ENCODE results near the gene GJA5. TPM values are rescaled to one million over a fixed set of nuclear protein-coding genes. Genes with fewer than 3 reads are reported as not detected.

The GJA5 gene
- total RNA-seq, 1 experiment from 2014 or later, result not detected

GRCh38 chr1:147768582-147768981, 8.2 kb upstream of the GJA5 start:
- H3K27ac ChIP-seq (ENCODE audit: low read length), result no peak overlapping the region
- no peaks in the 10 kb centered on the region for H3K36me3 ChIP-seq (ENCODE audit: control insufficient read depth, insufficient read depth, low read length)
- no peaks in the 10 kb centered on the region for H3K9me3 ChIP-seq (ENCODE audit: control insufficient read depth, insufficient read depth, low read depth, low read length)
- ATAC-seq (no peak), DNase-seq (ENCODE audit: low read depth, low spot score) (no peak)
- no TSS peak for BruUV-seq (replicated peaks)
- TF ChIP-seq TCF7L2 (IDR thresholded peaks at IDR 0.05; ENCODE audit: low read depth, low read length), result no peak
- no peak for TF ChIP-seq SIN3A (IDR thresholded peaks at IDR 0.05; ENCODE audit: borderline replicate concordance, insufficient read depth, low read depth, low read length)
- TF ChIP-seq, protein P1, sequence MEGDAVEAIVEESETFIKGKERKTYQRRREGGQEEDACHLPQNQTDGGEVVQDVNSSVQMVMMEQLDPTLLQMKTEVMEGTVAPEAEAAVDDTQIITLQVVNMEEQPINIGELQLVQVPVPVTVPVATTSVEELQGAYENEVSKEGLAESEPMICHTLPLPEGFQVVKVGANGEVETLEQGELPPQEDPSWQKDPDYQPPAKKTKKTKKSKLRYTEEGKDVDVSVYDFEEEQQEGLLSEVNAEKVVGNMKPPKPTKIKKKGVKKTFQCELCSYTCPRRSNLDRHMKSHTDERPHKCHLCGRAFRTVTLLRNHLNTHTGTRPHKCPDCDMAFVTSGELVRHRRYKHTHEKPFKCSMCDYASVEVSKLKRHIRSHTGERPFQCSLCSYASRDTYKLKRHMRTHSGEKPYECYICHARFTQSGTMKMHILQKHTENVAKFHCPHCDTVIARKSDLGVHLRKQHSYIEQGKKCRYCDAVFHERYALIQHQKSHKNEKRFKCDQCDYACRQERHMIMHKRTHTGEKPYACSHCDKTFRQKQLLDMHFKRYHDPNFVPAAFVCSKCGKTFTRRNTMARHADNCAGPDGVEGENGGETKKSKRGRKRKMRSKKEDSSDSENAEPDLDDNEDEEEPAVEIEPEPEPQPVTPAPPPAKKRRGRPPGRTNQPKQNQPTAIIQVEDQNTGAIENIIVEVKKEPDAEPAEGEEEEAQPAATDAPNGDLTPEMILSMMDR (IDR thresholded peaks at IDR 0.05), result no peak
- no peak for TF ChIP-seq REST (IDR thresholded peaks at IDR 0.05; ENCODE audit: insufficient read depth in 1 of 2, low read depth in 2 of 2, low read length in 1 of 2)
- H3K4me3 ChIP-seq (ENCODE audit: low read depth in 2 of 2, low read length in 2 of 2), result no peak overlapping the region
- no peaks in the 10 kb centered on the region for H3K4me1 ChIP-seq (ENCODE audit: control insufficient read depth, insufficient read depth, low read length)
- intact Hi-C loops (cut with micrococcal nuclease; ENCODE audit: unreplicated experiment) (no loop called here), in situ Hi-C loops (cut with HindIII; ENCODE audit: low pct_unique_long_range_greater_than_20kb, low sequenced_read_pairs) (no loop called here)
- ChIA-PET POLR2A (interaction anchor here (0.6 kb wide), 1 partner anchor 379 kb away, joined by 6 read pairs; no protein-coding TSS in a partner anchor), CTCF (no interaction called here)
- H3K27me3 ChIP-seq (ENCODE audit: control insufficient read depth, insufficient read depth, low read length), result peaks cover 10% of the 10 kb centered on the region

- DNase-seq (ENCODE audit: low read depth, low spot score), result no peak
- peaks cover 8% of the 10 kb centered on the region for H3K27me3 ChIP-seq (ENCODE audit: control insufficient read depth, insufficient read depth, low read length)
- H3K9me3 ChIP-seq (ENCODE audit: control insufficient read depth, insufficient read depth, low read depth, low read length), result no peaks in the 10 kb centered on the region
- ChIA-PET CTCF (interaction anchor here (0.6 kb wide), 1 partner anchor 26 kb away, joined by 3 read pairs; no protein-coding TSS in a partner anchor), POLR2A (interaction anchor here (0.6 kb wide), 1 partner anchor 378 kb away, joined by 6 read pairs; no protein-coding TSS in a partner anchor)
- no peak overlapping the region for H3K27ac ChIP-seq (ENCODE audit: low read length)
- intact Hi-C loops (cut with micrococcal nuclease; ENCODE audit: unreplicated experiment), result no loop called here
- in situ Hi-C loops (cut with HindIII; ENCODE audit: low pct_unique_long_range_greater_than_20kb, low sequenced_read_pairs), result no loop called here
- H3K4me3 ChIP-seq (ENCODE audit: low read depth in 2 of 2, low read length in 2 of 2), result no peak overlapping the region
- H3K4me1 ChIP-seq (ENCODE audit: control insufficient read depth, insufficient read depth, low read length), result no peaks in the 10 kb centered on the region
- no peaks in the 10 kb centered on the region for H3K36me3 ChIP-seq (ENCODE audit: control insufficient read depth, insufficient read depth, low read length)
- no peak for TF ChIP-seq REST (IDR thresholded peaks at IDR 0.05; ENCODE audit: insufficient read depth in 1 of 2, low read depth in 2 of 2, low read length in 1 of 2)
- TF ChIP-seq, protein P1 (IDR thresholded peaks at IDR 0.05), result no peak
- no peak for TF ChIP-seq TCF7L2 (IDR thresholded peaks at IDR 0.05; ENCODE audit: low read depth, low read length)
- no peak for TF ChIP-seq SIN3A (IDR thresholded peaks at IDR 0.05; ENCODE audit: borderline replicate concordance, insufficient read depth, low read depth, low read length)
- no peak for TF ChIP-seq POLR2AphosphoS5 (IDR thresholded peaks at IDR 0.05; ENCODE audit: low read depth, low read length)
- no peak for ATAC-seq
- BruUV-seq (replicated peaks), result no TSS peak
Observed at GRCh38 chr1:147768101-147768500, 7.7 kb upstream of the GJA5 start.

Data from Panc1 (cell line).